Pancreas (tissue), 10 donors: ENCODE measurements around the gene RPIA. TPM values are rescaled to one million over a fixed set of nuclear protein-coding genes. Genes with fewer than 3 reads are reported as not detected.

Source experiments
- ATAC-seq, 4 donors: fragments of 200-7000 bp; cut with Tn5 transposase; one replicate each; pipeline versions ENCODE4 v1.8.0 to v1.9.1; 2020; ENCODE audit warnings: mild to moderate bottlenecking in 4 of 4, moderate library complexity in 4 of 4
- DNase-seq, 6 donors: peaks; one replicate each; pipeline ENCODE4 v3.0.0-alpha.2; 2020
- FAIRE-seq: peaks from 2 replicates; lab custom pipeline; 2012; peaks lifted over from hg19 to GRCh38; lab: Jason Lieb, UNC
- H3K27ac ChIP-seq, 4 donors: fragments of 200-600 bp; sonication (generic); 1 replicate in 3 of 4; 2 replicates in 1 of 4; pipeline versions ENCODE4 v1.5.0 to v1.8.0; 2020
- H3K27me3 ChIP-seq, 4 donors: fragments of 200-600 bp; one replicate each; pipeline ENCODE4 v1.8.0; 2021
- H3K36me3 ChIP-seq, 3 donors: fragments of 200-600 bp; sonication (generic) in 1 of 3; one replicate each; pipeline versions ENCODE4 v1.5.0 to v1.8.0; 2020 to 2021
- H3K4me1 ChIP-seq, 3 donors: fragments of 200-600 bp; one replicate each; pipeline ENCODE4 v1.8.0; 2021
- H3K4me3 ChIP-seq, 4 donors: fragments of 200-600 bp; sonication (generic) in 2 of 4; one replicate each; pipeline versions ENCODE4 v1.5.0 to v1.8.0; 2020 to 2021
- H3K9me3 ChIP-seq, 4 donors: fragments of 200-600 bp; one replicate each; pipeline ENCODE4 v1.8.0; 2021
- CTCF ChIP-seq, 4 donors: fragments of 200-600 bp; sonication (generic) in 3 of 4; IDR thresholded peaks; one replicate each; pipeline versions ENCODE4 v1.5.0 to v1.8.0; 2021; ENCODE audit warnings: antibody characterized with exemption in 4 of 4
- WGBS, 2 donors: extraction: QIAGEN DNeasy Blood & Tissue Kit; methylation state at CpG; one replicate each; pipeline ENCODE4 v1.1.7; 2013; 5-methylcytosine and 5-hydroxymethylcytosine counted together
- intact Hi-C, 3 donors: fragments of 100-400 bp; cut with DNase I; formaldehyde crosslinking; loops; one replicate each; pipeline versions ENCODE4 v1.11.1 to v1.14.2; 2022
- polyA plus RNA-seq, 2 donors: library from polyadenylated mRNA; stranded (reverse); fragments of 200-250 nt; gene quantifications; one replicate each; pipeline ENCODE4 v1.2.3, GENCODE V29; 2013
- total RNA-seq, 6 donors: library from RNA; stranded (reverse); fragmentation: NEBNext Ultra II Directional in 4 of 6; extraction: Animal tissue kit (Norgen Biotek cat#: 25700) in 4 of 6; gene quantifications; one replicate each; pipeline versions ENCODE4 v1.2.1 to v1.2.4, GENCODE V29; 2021 to 2023
- donor health status: healthy with polysubstance abuse.
- donor health status: DM: no; HTN: no; CAD: no; lungs with moderate emphysema.
- donor health status: DM: no; HTN: no; CAD: no.
- donor health status: control.
- donor health status: control.
- donor health status: Bipolar disorder and iron deficiency.
- donor health status: DM: yes; HTN: yes; CAD: no.
- donor health status: DM: no; HTN: no; CAD: no.
- donor health status: DM: no; HTN: no; CAD: no.
- donor health status: DM: yes; HTN: yes; CAD: no.

RPIA gene
- total and polyA plus RNA-seq, 8 donors, result 8.5 to 15.4 (median 10.3) TPM

GRCh38 chr2:88738271-88738670, 46.8 kb downstream of the RPIA start:
- H3K27ac ChIP-seq, result peak overlapping the region in 1 of 4 donors; percentile 11
- TF ChIP-seq CTCF (IDR thresholded peaks at IDR 0.05), result no peak
- WGBS, 2 donors, result 68 to 74% methylated on average over 3 of the region's 3 CpGs

GRCh38 chr2:88739985-88740600, 48.6 kb downstream of the RPIA start:
- intact Hi-C loops, result no loop called here
- peak; percentile 76 to 92 (median 86) for TF ChIP-seq CTCF (IDR thresholded peaks at IDR 0.05)
- Histone ChIP-seq H3K9me3 (no peaks in the 10 kb centered on the region), H3K4me1 (peaks cover 0 to 11% (median 8%) of the 10 kb centered on the region in 3 donors), H3K27ac (peak overlapping the region in 1 of 4 donors; percentile 13), H3K27me3 (no peaks in the 10 kb centered on the region), H3K4me3 (no peak overlapping the region), H3K36me3 (peaks cover 0 to 41% (median 6%) of the 10 kb centered on the region in 3 donors)
- ATAC-seq, result peak; percentile 86 to 97 (median 94)
- no peak for FAIRE-seq
- 30 to 31% methylated on average over 7 of the region's 7 CpGs for WGBS, 2 donors
- peak; percentile 66 to 86 (median 80) for DNase-seq

More at GRCh38 chr2:88738271-88738670, 46.8 kb downstream of the RPIA start:
- peaks cover 0 to 11% (median 8%) of the 10 kb centered on the region in 3 donors for H3K4me1 ChIP-seq
- DNase-seq, result no peak
- peaks cover 0 to 37% (median 0%) of the 10 kb centered on the region in 3 donors for H3K36me3 ChIP-seq
- ATAC-seq, result no peak
- no peak overlapping the region for H3K4me3 ChIP-seq
- no peaks in the 10 kb centered on the region for H3K9me3 ChIP-seq
- no peaks in the 10 kb centered on the region for H3K27me3 ChIP-seq
- no peak for FAIRE-seq
- intact Hi-C loops, result no loop called here

GRCh38 chr2:88746929-88747490, 55.5 kb downstream of the RPIA start:
- peaks cover 0 to 25% (median 21%) of the 10 kb centered on the region in 3 donors for H3K36me3 ChIP-seq
- H3K9me3 ChIP-seq, result no peaks in the 10 kb centered on the region
- no peaks in the 10 kb centered on the region for H3K27me3 ChIP-seq
- H3K4me3 ChIP-seq, result no peak overlapping the region
- intact Hi-C loops, result no loop called here
- DNase-seq, result no peak
- WGBS, 2 donors, result 96 to 99% methylated on average over 6 of the region's 6 CpGs
- H3K4me1 ChIP-seq, result no peaks in the 10 kb centered on the region
- no peak for TF ChIP-seq CTCF (IDR thresholded peaks at IDR 0.05)
- no peak for ATAC-seq
- no peak for FAIRE-seq
- H3K27ac ChIP-seq, result no peak overlapping the region

GRCh38 chr2:88747990-88748389, 56.5 kb downstream of the RPIA start:
- no peak for ATAC-seq
- no peak for DNase-seq
- Histone ChIP-seq H3K4me1 (no peaks in the 10 kb centered on the region), H3K27ac (no peak overlapping the region), H3K4me3 (no peak overlapping the region), H3K36me3 (peaks cover 0 to 25% (median 21%) of the 10 kb centered on the region in 3 donors), H3K27me3 (no peaks in the 10 kb centered on the region), H3K9me3 (no peaks in the 10 kb centered on the region)
- intact Hi-C loops, result no loop called here
- TF ChIP-seq CTCF (IDR thresholded peaks at IDR 0.05), result no peak
- no peak for FAIRE-seq
- 87 to 98% methylated on average over 2 of the region's 2 CpGs for WGBS, 2 donors

- TF ChIP-seq CTCF (IDR thresholded peaks at IDR 0.05), result no peak
- no peak overlapping the region for H3K27ac ChIP-seq
- DNase-seq (no peak), ATAC-seq (no peak), FAIRE-seq (no peak)
- intact Hi-C loops, result no loop called here
- H3K4me3 ChIP-seq, result no peak overlapping the region
- WGBS, 2 donors, result 92 to 97% methylated on average over 3 of the region's 3 CpGs
- H3K9me3 ChIP-seq, result no peaks in the 10 kb centered on the region
- no peaks in the 10 kb centered on the region for H3K27me3 ChIP-seq
- H3K36me3 ChIP-seq, result peaks cover 0 to 18% (median 14%) of the 10 kb centered on the region in 3 donors
- peaks cover 0 to 4% (median 0%) of the 10 kb centered on the region in 3 donors for H3K4me1 ChIP-seq
Measured at GRCh38 chr2:88751768-88752167, 60.3 kb downstream of the RPIA start.
